Erythroblast (primary cell): ENCODE data around the gene FAM180A.

Experiments
- GATA1 ChIP-seq: IDR thresholded peaks from 2 replicates; pipeline ENCODE4 v1.6.1; 2011; ENCODE audit warnings: low read depth, mild to moderate bottlenecking, control low read depth, low read length, moderate library complexity
- POLR2A ChIP-seq: IDR thresholded peaks from 2 replicates; pipeline ENCODE4 v1.6.1; 2011; ENCODE audit warnings: mild to moderate bottlenecking, low read length

GRCh38 chr7:135712796-135713195 is 35.8 kb downstream of the FAM180A start:
- TF ChIP-seq POLR2A (no peak), GATA1 (no peak)
